Measurements from ENCODE around the gene SH3BGR. TPM values are rescaled to one million over a fixed set of nuclear protein-coding genes. Genes with fewer than 3 reads are reported as not detected.
"Not testable (repeated sequence)": the region's sequence is repeated elsewhere in the genome, so short reads cannot be mapped to it uniquely, and the experiment has no call there.

Gene SH3BGR
- total and polyA plus RNA-seq, 2 donors (not counting 1 experiment from before 2014, with no cell fraction given), result 1.8 to 6.8 TPM

GRCh38 chr21:39537571-39537970 is 85.8 kb downstream of the SH3BGR start:
- Histone ChIP-seq H3K36me3 (ENCODE audit: control insufficient read depth, insufficient read depth, low read length) (no peaks in the 10 kb centered on the region), H3K9ac (ENCODE audit: insufficient read depth, low read length) (no peak overlapping the region), H3K79me2 (ENCODE audit: control insufficient read depth, insufficient read depth, low read length) (no peaks in the 10 kb centered on the region), H3K9me3 (ENCODE audit: control insufficient read depth, insufficient read depth, low read depth, low read length) (no peaks in the 10 kb centered on the region), H3K4me2 (ENCODE audit: extremely low read depth, insufficient read depth, low read length) (no peak overlapping the region), H3K27ac (ENCODE audit: insufficient read depth, low read length) (no peak overlapping the region), H2AFZ (ENCODE audit: low read length) (no peak overlapping the region), H3K4me3 (replicated peaks in 1 of 4; ENCODE audit: control extremely low read depth in 1 of 4, insufficient read depth in 1 of 4, low read depth in 3 of 4, low read length in 4 of 4) (no peak overlapping the region), H3K27me3 (ENCODE audit: control insufficient read depth, insufficient read depth, low read length) (no peaks in the 10 kb centered on the region), H4K20me1 (ENCODE audit: control insufficient read depth, extremely low read depth, insufficient read depth, low read length) (no peaks in the 10 kb centered on the region), H3K4me1 (ENCODE audit: control insufficient read depth, extremely low read depth, insufficient read depth, low read length) (no peaks in the 10 kb centered on the region)
- no peak for TF ChIP-seq CTCF (conservative IDR thresholded peaks at IDR 0.05 in 1 of 2, IDR thresholded peaks at IDR 0.05 in 1 of 2; ENCODE audit: low read depth in 1 of 2, low read length in 2 of 2)
- TF ChIP-seq EZH2 (IDR thresholded peaks at IDR 0.05; ENCODE audit: low read length, missing control alignments), result no peak
- no peak for DNase-seq (ENCODE audit: low read depth in 2 of 2)

GRCh38 chr21:39538453-39539042 is 86.8 kb downstream of the SH3BGR start:
- H3K4me1 ChIP-seq (ENCODE audit: control insufficient read depth, extremely low read depth, insufficient read depth, low read length), result no peaks in the 10 kb centered on the region
- no peak overlapping the region for H3K4me3 ChIP-seq (replicated peaks in 1 of 4; ENCODE audit: control extremely low read depth in 1 of 4, insufficient read depth in 1 of 4, low read depth in 3 of 4, low read length in 4 of 4)
- no peak for DNase-seq (ENCODE audit: low read depth in 2 of 2)
- H3K27ac ChIP-seq (ENCODE audit: insufficient read depth, low read length), result no peak overlapping the region
- H2AFZ ChIP-seq (ENCODE audit: low read length), result no peak overlapping the region
- H3K36me3 ChIP-seq (ENCODE audit: control insufficient read depth, insufficient read depth, low read length), result no peaks in the 10 kb centered on the region
- H3K4me2 ChIP-seq (ENCODE audit: extremely low read depth, insufficient read depth, low read length), result no peak overlapping the region
- TF ChIP-seq EZH2 (IDR thresholded peaks at IDR 0.05; ENCODE audit: low read length, missing control alignments), result no peak
- no peak for TF ChIP-seq CTCF (conservative IDR thresholded peaks at IDR 0.05 in 1 of 2, IDR thresholded peaks at IDR 0.05 in 1 of 2; ENCODE audit: low read depth in 1 of 2, low read length in 2 of 2)
- H3K9ac ChIP-seq (ENCODE audit: insufficient read depth, low read length), result no peak overlapping the region
- H3K9me3 ChIP-seq (ENCODE audit: control insufficient read depth, insufficient read depth, low read depth, low read length), result no peaks in the 10 kb centered on the region
- no peaks in the 10 kb centered on the region for H3K79me2 ChIP-seq (ENCODE audit: control insufficient read depth, insufficient read depth, low read length)
- H3K27me3 ChIP-seq (ENCODE audit: control insufficient read depth, insufficient read depth, low read length), result no peaks in the 10 kb centered on the region
- H4K20me1 ChIP-seq (ENCODE audit: control insufficient read depth, extremely low read depth, insufficient read depth, low read length), result no peaks in the 10 kb centered on the region

GRCh38 chr21:39540367-39540766 is 88.6 kb downstream of the SH3BGR start:
- not testable (repeated sequence) for H3K27ac ChIP-seq (ENCODE audit: insufficient read depth, low read length); H3K27me3 ChIP-seq (ENCODE audit: control insufficient read depth, insufficient read depth, low read length); H3K9me3 ChIP-seq (ENCODE audit: control insufficient read depth, insufficient read depth, low read depth, low read length); H3K4me2 ChIP-seq (ENCODE audit: extremely low read depth, insufficient read depth, low read length); H3K4me3 ChIP-seq (replicated peaks in 1 of 4; ENCODE audit: control extremely low read depth in 1 of 4, insufficient read depth in 1 of 4, low read depth in 3 of 4, low read length in 4 of 4); H3K4me1 ChIP-seq (ENCODE audit: control insufficient read depth, extremely low read depth, insufficient read depth, low read length); H3K36me3 ChIP-seq (ENCODE audit: control insufficient read depth, insufficient read depth, low read length); H4K20me1 ChIP-seq (ENCODE audit: control insufficient read depth, extremely low read depth, insufficient read depth, low read length); H2AFZ ChIP-seq (ENCODE audit: low read length); DNase-seq (ENCODE audit: low read depth in 2 of 2); H3K79me2 ChIP-seq (ENCODE audit: control insufficient read depth, insufficient read depth, low read length); H3K9ac ChIP-seq (ENCODE audit: insufficient read depth, low read length)

All from fibroblast of lung (primary cell).